Breast epithelium (tissue), 4 donors: Measurements from ENCODE around the gene PRMT1. TPM values are rescaled to one million over a fixed set of nuclear protein-coding genes. Genes with fewer than 3 reads are reported as not detected.
A peak's percentile ranks its signal among the peaks of the same experiment; 100 is the strongest.

Experiments used
- DNase-seq, 2 donors: peaks; one replicate each; pipeline ENCODE4 v3.0.0-alpha.2; 2019; ENCODE audit warnings: low spot score in 2 of 2
- H3K27ac ChIP-seq, 2 donors: fragments of 200-600 bp; sonication (generic) in 1 of 2; one replicate each; pipeline ENCODE4 v1.5.1; 2016 to 2019; ENCODE audit warnings: mild to moderate bottlenecking in 1 of 2
- H3K27me3 ChIP-seq, 2 donors: fragments of 200-600 bp; sonication (generic) in 1 of 2; one replicate each; pipeline versions ENCODE4 v1.5.1 to v1.6.0; 2017 to 2019; ENCODE audit warnings: control low read depth in 1 of 2, mild to moderate bottlenecking in 1 of 2
- H3K36me3 ChIP-seq: fragments of 200-600 bp; one replicate; pipeline ENCODE4 v1.5.1; 2019
- H3K4me1 ChIP-seq, 2 donors: fragments of 200-600 bp; sonication (generic); one replicate each; pipeline ENCODE4 v1.5.1; 2016 to 2019; ENCODE audit warnings: control low read depth in 1 of 2
- H3K4me3 ChIP-seq, 3 donors: fragments of 200-600 bp; sonication (generic); 1 replicate in 2 of 3; 2 replicates in 1 of 3; pipeline ENCODE4 v1.5.1; 2016 to 2019; ENCODE audit warnings: mild to moderate bottlenecking in 3 of 3, moderate library complexity in 2 of 3
- H3K9me3 ChIP-seq, 2 donors: fragments of 200-600 bp; sonication (generic) in 1 of 2; one replicate each; pipeline ENCODE4 v1.5.1; 2016 to 2019; ENCODE audit warnings: control low read depth in 1 of 2
- POLR2A ChIP-seq: fragments of 450-650 bp; IDR thresholded peaks from one replicate; pipeline ENCODE4 v1.6.1; 2016; ENCODE audit warnings: antibody characterized with exemption, mild to moderate bottlenecking, moderate library complexity
- POLR2AphosphoS5 ChIP-seq, 3 donors: sonication (generic); formaldehyde crosslinking; IDR thresholded peaks; one replicate each; pipeline ENCODE4 v1.6.1; 2017; ENCODE audit warnings: antibody characterized with exemption in 3 of 3
- intact Hi-C: fragments of 100-400 bp; cut with DNase I; formaldehyde crosslinking; loops from one replicate; pipeline ENCODE4 v1.15.1; 2023; ENCODE audit warnings: low total_unique reads
- total RNA-seq, 3 donors: library from RNA; depleted of rRNA; stranded (reverse); fragments of >200 nt; gene quantifications; one replicate each; pipeline ENCODE4 v1.1.0, GENCODE V29; 2016
- TF ChIP-seq, protein P1 (sequence below), 3 donors: fragments of 450-650 bp; IDR thresholded peaks; one replicate each; pipeline ENCODE4 v1.5.1; 2016 to 2017; ENCODE audit warnings: antibody characterized with exemption in 3 of 3, mild to moderate bottlenecking in 3 of 3, moderate library complexity in 3 of 3

The PRMT1 gene
- total RNA-seq, 3 donors from 2014 or later, result 137 to 227 (median 154) TPM

DNA sequence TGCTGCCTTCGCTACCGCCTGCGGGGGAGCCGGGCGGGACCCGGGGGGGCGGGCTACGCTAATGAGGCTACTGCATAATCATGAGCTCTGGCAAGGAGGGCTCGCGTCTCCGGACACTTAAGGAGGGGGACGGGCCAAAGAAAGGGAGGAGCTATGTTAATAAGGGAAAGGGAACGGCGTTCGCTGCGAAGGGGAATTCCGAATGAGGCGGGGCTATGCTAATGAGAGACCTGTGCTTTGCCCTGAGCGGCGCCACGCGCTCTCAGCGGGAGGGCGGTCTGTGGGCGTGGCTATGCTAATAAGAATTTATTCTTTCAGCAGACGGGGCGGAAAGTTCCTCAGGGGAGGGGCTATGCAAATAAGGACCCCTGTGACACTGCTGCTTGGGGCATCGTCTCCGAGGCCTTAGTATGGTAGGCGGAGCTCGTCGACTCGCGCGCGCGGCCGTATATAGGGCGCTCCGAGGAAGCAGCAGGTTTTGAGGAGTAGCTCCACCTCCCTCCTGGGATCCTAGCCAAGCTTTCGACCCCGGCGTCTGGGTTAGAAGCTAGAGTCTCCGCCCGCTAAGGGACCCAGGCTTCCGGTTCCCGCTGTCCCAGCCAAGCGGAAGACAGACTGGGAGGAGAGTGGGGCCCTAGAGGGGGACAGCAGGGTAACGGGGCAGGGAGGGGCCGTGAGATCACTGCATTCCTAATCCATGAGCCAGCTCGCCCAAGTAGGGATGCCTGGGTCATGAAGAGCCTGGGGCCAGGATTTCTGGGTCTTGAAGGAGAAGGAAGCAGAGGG, 36.8 kb upstream of the PRMT1 start, which contains the start of gene RRAS:
Gene RRAS (minus strand): TSS at position 31 of the 786 bp plus-strand sequence. CDS start 45 bp downstream, outside the sequence.
- Histone ChIP-seq H3K27ac (peak within 1 kb of the TSS; percentile 99 to 100), H3K4me1 (peaks cover 5 to 23% of the 10 kb centered on the region in 2 donors)

DNA sequence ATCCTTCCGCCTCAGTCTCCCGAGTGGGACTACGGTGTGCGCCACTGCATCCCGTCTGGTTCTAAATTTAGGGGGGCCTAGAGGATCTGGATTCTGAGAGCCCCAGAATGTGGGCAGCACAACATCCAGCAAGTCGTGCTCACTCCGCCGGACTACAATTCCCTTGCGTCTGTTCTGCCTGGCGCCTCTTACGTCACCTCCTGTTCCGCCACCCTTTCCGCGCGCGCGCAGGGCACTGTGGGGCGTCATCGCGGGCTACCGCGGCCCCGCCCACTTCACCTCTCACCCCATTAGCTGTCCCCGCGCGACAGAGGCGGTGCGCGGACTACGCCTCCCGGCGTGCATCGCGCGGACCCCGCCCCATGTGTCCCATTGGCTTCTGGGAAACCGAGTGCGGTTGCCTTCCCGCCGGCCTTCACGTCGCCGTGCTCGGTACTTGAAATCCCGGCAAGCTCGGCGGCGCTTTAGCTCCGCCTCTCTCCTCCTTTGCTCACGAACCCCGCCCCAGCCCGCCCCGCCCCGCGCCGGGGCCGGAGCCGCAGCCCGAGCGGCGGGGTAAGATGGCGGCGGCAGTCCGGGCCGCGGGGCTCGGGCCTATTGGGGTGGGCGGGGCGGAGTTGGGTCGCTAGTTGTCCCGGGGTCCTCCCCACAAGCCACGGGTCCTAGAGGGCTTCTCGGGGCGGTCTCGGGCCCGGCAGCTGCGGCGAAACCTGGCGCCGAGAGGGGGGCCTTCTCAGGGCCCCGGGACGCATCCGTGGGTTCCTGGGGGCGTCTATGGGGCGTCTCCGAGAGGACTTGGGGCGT, 35.2 kb upstream of the PRMT1 start, which contains the start of gene SCAF1:
Gene SCAF1 (plus strand): TSS at position 522 of the 804 bp plus-strand sequence. CDS start 2,818 bp downstream, outside the sequence.
- intact Hi-C loops, result no loop called here
- TF ChIP-seq POLR2A (peak; percentile 85), POLR2AphosphoS5 (IDR thresholded peaks at IDR 0.05) (peak; percentile 87 to 96 (median 92))
- TF ChIP-seq, protein P1, sequence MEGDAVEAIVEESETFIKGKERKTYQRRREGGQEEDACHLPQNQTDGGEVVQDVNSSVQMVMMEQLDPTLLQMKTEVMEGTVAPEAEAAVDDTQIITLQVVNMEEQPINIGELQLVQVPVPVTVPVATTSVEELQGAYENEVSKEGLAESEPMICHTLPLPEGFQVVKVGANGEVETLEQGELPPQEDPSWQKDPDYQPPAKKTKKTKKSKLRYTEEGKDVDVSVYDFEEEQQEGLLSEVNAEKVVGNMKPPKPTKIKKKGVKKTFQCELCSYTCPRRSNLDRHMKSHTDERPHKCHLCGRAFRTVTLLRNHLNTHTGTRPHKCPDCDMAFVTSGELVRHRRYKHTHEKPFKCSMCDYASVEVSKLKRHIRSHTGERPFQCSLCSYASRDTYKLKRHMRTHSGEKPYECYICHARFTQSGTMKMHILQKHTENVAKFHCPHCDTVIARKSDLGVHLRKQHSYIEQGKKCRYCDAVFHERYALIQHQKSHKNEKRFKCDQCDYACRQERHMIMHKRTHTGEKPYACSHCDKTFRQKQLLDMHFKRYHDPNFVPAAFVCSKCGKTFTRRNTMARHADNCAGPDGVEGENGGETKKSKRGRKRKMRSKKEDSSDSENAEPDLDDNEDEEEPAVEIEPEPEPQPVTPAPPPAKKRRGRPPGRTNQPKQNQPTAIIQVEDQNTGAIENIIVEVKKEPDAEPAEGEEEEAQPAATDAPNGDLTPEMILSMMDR (IDR thresholded peaks at IDR 0.05), result no peak
- Histone ChIP-seq H3K27me3 (no peaks in the 10 kb centered on the region), H3K36me3 (no peaks in the 10 kb centered on the region), H3K4me3 (peak within 1 kb of the TSS; percentile 97 to 99 (median 98)), H3K4me1 (peaks cover 5 to 23% of the 10 kb centered on the region in 2 donors), H3K9me3 (no peaks in the 10 kb centered on the region), H3K27ac (peak within 1 kb of the TSS; percentile 99 to 100)
- DNase-seq, result peak; percentile 99 to 100

More for the DNA sequence above, 36.8 kb upstream of the PRMT1 start, which contains the start of gene RRAS:
- TF ChIP-seq POLR2AphosphoS5 (IDR thresholded peaks at IDR 0.05) (peak; percentile 94 to 96 (median 94)), POLR2A (peak; percentile 78)
- TF ChIP-seq, protein P1 (IDR thresholded peaks at IDR 0.05), result peak in 1 of 3 donors; percentile 32
- DNase-seq, result peak; percentile 99 to 100
- Histone ChIP-seq H3K9me3 (no peaks in the 10 kb centered on the region), H3K4me3 (peak within 1 kb of the TSS; percentile 97 to 99 (median 98)), H3K36me3 (no peaks in the 10 kb centered on the region), H3K27me3 (no peaks in the 10 kb centered on the region)
- intact Hi-C loops, result no loop called here

DNA sequence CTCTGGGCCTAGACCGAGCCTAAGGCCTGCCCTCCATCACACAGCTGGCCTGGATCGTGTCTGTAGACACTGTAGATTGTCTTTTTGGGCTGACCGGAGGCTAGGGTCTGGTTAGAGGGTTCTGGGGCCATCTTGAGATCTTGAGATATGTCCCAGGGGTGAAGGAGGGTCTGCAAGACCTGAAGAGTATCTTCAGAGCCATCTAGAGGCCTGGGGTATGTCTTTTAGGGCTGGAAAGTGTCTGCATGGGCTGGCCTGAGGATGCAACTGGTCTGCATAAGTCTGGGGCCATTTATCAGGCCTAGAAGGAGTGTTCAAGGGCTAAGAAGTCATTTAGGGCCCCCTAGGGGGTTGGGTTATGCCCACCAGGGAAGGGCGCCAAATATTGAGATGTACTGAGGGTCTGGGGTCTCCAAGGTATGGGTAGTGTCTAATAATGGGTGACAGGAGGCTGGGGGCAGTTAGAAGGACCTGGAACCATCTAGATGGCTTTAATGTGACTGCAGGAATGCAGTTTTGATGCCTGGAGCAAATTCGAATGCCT, 34.5 kb upstream of the PRMT1 start:
- DNase-seq, result no peak
- peaks cover 5 to 23% of the 10 kb centered on the region in 2 donors for H3K4me1 ChIP-seq
- intact Hi-C loops, result no loop called here

DNA sequence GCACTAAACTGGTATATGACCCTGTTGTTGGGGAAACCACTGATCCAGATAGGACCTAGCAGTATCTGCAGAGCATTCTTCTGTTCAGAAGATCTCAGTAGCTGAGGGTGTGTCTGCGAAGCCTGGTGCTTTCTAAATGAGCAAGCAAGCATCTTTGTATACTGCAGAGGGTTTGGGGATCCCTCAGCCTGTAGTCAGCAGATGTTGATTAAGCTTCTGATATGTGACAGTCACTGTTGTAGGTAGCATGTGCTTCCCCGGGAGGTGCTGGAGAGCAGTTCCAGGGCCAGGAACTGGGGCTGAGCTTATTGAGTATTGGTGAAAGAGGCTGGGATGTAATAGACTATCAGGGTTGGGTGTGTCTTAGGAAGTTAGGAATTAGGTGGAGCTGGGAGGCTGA, 33.6 kb upstream of the PRMT1 start:
- Histone ChIP-seq H3K4me3 (peak overlapping the region in 1 of 3 donors; percentile 98), H3K4me1 (peaks cover 2 to 18% of the 10 kb centered on the region in 2 donors), H3K9me3 (no peaks in the 10 kb centered on the region), H3K36me3 (no peaks in the 10 kb centered on the region), H3K27me3 (no peaks in the 10 kb centered on the region), H3K27ac (no peak overlapping the region)
- no peak for TF ChIP-seq POLR2AphosphoS5 (IDR thresholded peaks at IDR 0.05)
- TF ChIP-seq, protein P1 (IDR thresholded peaks at IDR 0.05), result no peak
- no peak for TF ChIP-seq POLR2A
- intact Hi-C loops, result no loop called here
- no peak for DNase-seq

More for the DNA sequence above, 34.5 kb upstream of the PRMT1 start:
- peak overlapping the region; percentile 99 to 100 for H3K27ac ChIP-seq
- no peaks in the 10 kb centered on the region for H3K36me3 ChIP-seq
- TF ChIP-seq POLR2AphosphoS5 (IDR thresholded peaks at IDR 0.05) (no peak), POLR2A (no peak)
- TF ChIP-seq, protein P1 (IDR thresholded peaks at IDR 0.05), result no peak
- H3K9me3 ChIP-seq, result no peaks in the 10 kb centered on the region
- H3K27me3 ChIP-seq, result no peaks in the 10 kb centered on the region
- peak overlapping the region; percentile 97 to 99 (median 98) for H3K4me3 ChIP-seq
